BLaER1 treated with 17β-estradiol and CSF1 and Interleukin-3, amounts not matched to agents 10 nM and 100 nM (cell line): ENCODE results near the gene GRPEL1.

Experiments
- H3K27ac ChIP-seq, 11 experiments: shearing (Covaris generic); formaldehyde crosslinking; 2 replicates each; pipeline ENCODE4 v1.8.1; 2022
- H3K27me3 ChIP-seq, 11 experiments: shearing (Covaris generic); formaldehyde crosslinking; 2 replicates each; pipeline ENCODE4 v1.8.1; 2022
- H3K36me3 ChIP-seq, 11 experiments: shearing (Covaris generic); formaldehyde crosslinking; 2 replicates each; pipeline ENCODE4 v1.8.1; 2022
- H3K4me1 ChIP-seq, 10 experiments: shearing (Covaris generic); formaldehyde crosslinking; 2 replicates each; pipeline ENCODE4 v1.8.1; 2022
- H3K4me2 ChIP-seq, 11 experiments: shearing (Covaris generic); formaldehyde crosslinking; 2 replicates each; pipeline ENCODE4 v1.8.1; 2022
- H3K4me3 ChIP-seq, 10 experiments: shearing (Covaris generic); formaldehyde crosslinking; 2 replicates each; pipeline ENCODE4 v1.8.1; 2022
- H3K9ac ChIP-seq, 11 experiments: shearing (Covaris generic); formaldehyde crosslinking; 2 replicates each; pipeline ENCODE4 v1.8.1; 2022
- H3K9me3 ChIP-seq, 11 experiments: shearing (Covaris generic); formaldehyde crosslinking; replicated peaks in 1 of 11; 2 replicates each; pipeline ENCODE4 v1.8.1; 2022
- H4K20me1 ChIP-seq, 11 experiments: shearing (Covaris generic); formaldehyde crosslinking; 2 replicates each; pipeline ENCODE4 v1.8.1; 2022
- Cebpa-rat ChIP-seq, 11 experiments: shearing (Covaris generic); IDR thresholded peaks; 2 replicates each; pipeline ENCODE4 v1.8.1; 2022

The GRPEL1 gene

GRCh38 chr4:7024336-7024890 lies 43.5 kb downstream of the GRPEL1 start:
- H3K4me1 ChIP-seq = peaks cover 16 to 44% (median 24%) of the 10 kb centered on the region in 10 experiments
- H4K20me1 ChIP-seq = peaks cover 74 to 100% (median 98%) of the 10 kb centered on the region in 11 experiments
- H3K9ac ChIP-seq = peak overlapping the region in 2 of 11 experiments; percentile 13 to 14; a peak in 1 of 22 replicates
- H3K4me2 ChIP-seq = no peak overlapping the region
- TF ChIP-seq Cebpa-rat (IDR thresholded peaks at IDR 0.05) = no peak
- H3K27ac ChIP-seq = no peak overlapping the region
- peaks cover 91 to 100% (median 98%) of the 10 kb centered on the region in 11 experiments for H3K36me3 ChIP-seq
- no peak overlapping the region for H3K4me3 ChIP-seq
- H3K27me3 ChIP-seq = no peaks in the 10 kb centered on the region
- H3K9me3 ChIP-seq = no peaks in the 10 kb centered on the region

GRCh38 chr4:7023901-7024300 lies 44.0 kb downstream of the GRPEL1 start:
- Histone ChIP-seq H3K9ac (0 out of 22 replicates have a peak overlapping the region, but pooled peaks of 1 of the 11 experiments have one; percentile 14), H3K27ac (no peak overlapping the region), H3K27me3 (no peaks in the 10 kb centered on the region), H3K4me1 (peaks cover 11 to 39% (median 19%) of the 10 kb centered on the region in 10 experiments), H3K36me3 (peaks cover 91 to 100% (median 98%) of the 10 kb centered on the region in 11 experiments), H4K20me1 (peaks cover 68 to 100% (median 98%) of the 10 kb centered on the region in 11 experiments), H3K4me2 (no peak overlapping the region), H3K9me3 (no peaks in the 10 kb centered on the region), H3K4me3 (no peak overlapping the region)
- TF ChIP-seq Cebpa-rat (IDR thresholded peaks at IDR 0.05) = no peak

GRCh38 chr4:7023486-7023885 lies 44.4 kb downstream of the GRPEL1 start:
- Histone ChIP-seq H3K27me3 (no peaks in the 10 kb centered on the region), H3K4me3 (no peak overlapping the region), H3K9ac (0 out of 22 replicates have a peak overlapping the region, but pooled peaks of 1 of the 11 experiments have one; percentile 14), H4K20me1 (peaks cover 65 to 100% (median 98%) of the 10 kb centered on the region in 11 experiments), H3K4me1 (peaks cover 7 to 35% (median 14%) of the 10 kb centered on the region in 10 experiments), H3K4me2 (no peak overlapping the region), H3K27ac (no peak overlapping the region), H3K36me3 (peaks cover 94 to 100% (median 98%) of the 10 kb centered on the region in 11 experiments), H3K9me3 (no peaks in the 10 kb centered on the region)
- TF ChIP-seq Cebpa-rat (IDR thresholded peaks at IDR 0.05) = no peak

- peaks cover 97 to 100% (median 99%) of the 10 kb centered on the region in 11 experiments for H3K36me3 ChIP-seq
Observed at GRCh38 chr4:7021930-7022664, 45.8 kb downstream of the GRPEL1 start.

GRCh38 chr4:7021355-7021754 lies 46.5 kb downstream of the GRPEL1 start:
- no peak overlapping the region for H3K4me3 ChIP-seq
- no peaks in the 10 kb centered on the region for H3K27me3 ChIP-seq
- no peak overlapping the region for H3K4me2 ChIP-seq
- no peak for TF ChIP-seq Cebpa-rat (IDR thresholded peaks at IDR 0.05)
- H3K9ac ChIP-seq = no peak overlapping the region
- peaks cover 97 to 100% (median 99%) of the 10 kb centered on the region in 11 experiments for H3K36me3 ChIP-seq
- H3K27ac ChIP-seq = 0 out of 22 replicates have a peak overlapping the region, but pooled peaks of 1 of the 11 experiments have one; percentile 10
- H3K4me1 ChIP-seq = peaks cover 0 to 17% (median 0%) of the 10 kb centered on the region in 10 experiments; a peak in 5 of 20 replicates
- no peaks in the 10 kb centered on the region for H3K9me3 ChIP-seq
- H4K20me1 ChIP-seq = peaks cover 61 to 100% (median 100%) of the 10 kb centered on the region in 11 experiments

More at GRCh38 chr4:7021930-7022664, 45.8 kb downstream of the GRPEL1 start:
- no peak overlapping the region for H3K4me2 ChIP-seq
- H3K9ac ChIP-seq = 0 out of 22 replicates have a peak overlapping the region, but pooled peaks of 2 of the 11 experiments have one; percentile 8 to 28
- no peaks in the 10 kb centered on the region for H3K9me3 ChIP-seq
- H3K4me1 ChIP-seq = peaks cover 0 to 21% (median 4%) of the 10 kb centered on the region in 10 experiments; a peak in 8 of 20 replicates
- H3K27me3 ChIP-seq = no peaks in the 10 kb centered on the region
- no peak for TF ChIP-seq Cebpa-rat (IDR thresholded peaks at IDR 0.05)
- 0 out of 22 replicates have a peak overlapping the region, but pooled peaks of 2 of the 11 experiments have one; percentile 10 to 14 for H3K27ac ChIP-seq
- no peak overlapping the region for H3K4me3 ChIP-seq
- H4K20me1 ChIP-seq = peaks cover 65 to 100% (median 99%) of the 10 kb centered on the region in 11 experiments

GRCh38 chr4:7020856-7021255 lies 47.0 kb downstream of the GRPEL1 start:
- Histone ChIP-seq H3K4me1 (peaks cover 0 to 22% (median 2%) of the 10 kb centered on the region in 10 experiments; a peak in 5 of 20 replicates), H3K27ac (no peak overlapping the region), H3K4me3 (no peak overlapping the region), H3K36me3 (peaks cover 98 to 100% (median 99%) of the 10 kb centered on the region in 11 experiments), H3K9ac (no peak overlapping the region), H3K9me3 (no peaks in the 10 kb centered on the region), H3K27me3 (no peaks in the 10 kb centered on the region), H3K4me2 (no peak overlapping the region), H4K20me1 (peaks cover 56 to 100% (median 100%) of the 10 kb centered on the region in 11 experiments)
- TF ChIP-seq Cebpa-rat (IDR thresholded peaks at IDR 0.05) = no peak

GRCh38 chr4:7020290-7020689 lies 47.6 kb downstream of the GRPEL1 start:
- Histone ChIP-seq H4K20me1 (peaks cover 50 to 100% (median 100%) of the 10 kb centered on the region in 11 experiments), H3K9me3 (no peaks in the 10 kb centered on the region), H3K9ac (no peak overlapping the region), H3K27me3 (no peaks in the 10 kb centered on the region), H3K4me2 (no peak overlapping the region), H3K36me3 (peaks cover 98 to 100% (median 99%) of the 10 kb centered on the region in 11 experiments), H3K4me3 (no peak overlapping the region), H3K27ac (no peak overlapping the region), H3K4me1 (peaks cover 0 to 22% (median 4%) of the 10 kb centered on the region in 10 experiments; a peak in 6 of 20 replicates)
- TF ChIP-seq Cebpa-rat (IDR thresholded peaks at IDR 0.05) = no peak

- H3K27me3 ChIP-seq = no peaks in the 10 kb centered on the region
- peaks cover 0 to 26% (median 10%) of the 10 kb centered on the region in 10 experiments; a peak in 9 of 20 replicates for H3K4me1 ChIP-seq
- no peak overlapping the region for H3K4me3 ChIP-seq
- no peak overlapping the region; a peak in 1 of 22 replicates for H3K27ac ChIP-seq
- no peaks in the 10 kb centered on the region for H3K9me3 ChIP-seq
- H3K36me3 ChIP-seq = peaks cover 98 to 100% (median 99%) of the 10 kb centered on the region in 11 experiments
- no peak overlapping the region for H3K9ac ChIP-seq
- no peak overlapping the region for H3K4me2 ChIP-seq
- peaks cover 46 to 100% (median 100%) of the 10 kb centered on the region in 11 experiments for H4K20me1 ChIP-seq
- no peak for TF ChIP-seq Cebpa-rat (IDR thresholded peaks at IDR 0.05)
Observed at GRCh38 chr4:7019367-7019766, 48.5 kb downstream of the GRPEL1 start.

GRCh38 chr4:7018281-7018680 lies 49.6 kb downstream of the GRPEL1 start:
- H3K9me3 ChIP-seq = no peaks in the 10 kb centered on the region

More at GRCh38 chr4:7018281-7018680, 49.6 kb downstream of the GRPEL1 start:
- Histone ChIP-seq H3K27ac (no peak overlapping the region), H3K9ac (no peak overlapping the region), H3K36me3 (peaks cover 88 to 100% (median 98%) of the 10 kb centered on the region in 11 experiments), H3K4me2 (no peak overlapping the region), H3K27me3 (no peaks in the 10 kb centered on the region), H3K4me1 (peaks cover 9 to 37% (median 20%) of the 10 kb centered on the region in 10 experiments), H4K20me1 (peaks cover 42 to 100% (median 99%) of the 10 kb centered on the region in 11 experiments), H3K4me3 (no peak overlapping the region)
- no peak for TF ChIP-seq Cebpa-rat (IDR thresholded peaks at IDR 0.05)
